Spleen (tissue), 7 donors: Measurements from ENCODE around the gene PALLD.

Experiments
- CTCF ChIP-seq, 11 experiments: fragments of 200-600 bp in 7 of 11; fragments of 450-650 bp in 4 of 11; sonication (generic) in 4 of 11; IDR thresholded peaks in 8 of 11; conservative IDR thresholded peaks in 3 of 11; 1 replicate in 7 of 11; 2 replicates in 4 of 11; pipeline versions ENCODE4 v1.4.0 to v1.8.0; 2016 to 2021; ENCODE audit warnings: antibody characterized with exemption in 11 of 11, inconsistent platforms in 4 of 11, mild to moderate bottlenecking in 1 of 11
- POLR2A ChIP-seq, 3 donors: fragments of 450-650 bp; IDR thresholded peaks; one replicate each; pipeline ENCODE4 v1.5.1; 2017; ENCODE audit warnings: antibody characterized with exemption in 3 of 3, mild to moderate bottlenecking in 1 of 3
- donor health status: DM: no; HTN: no; CAD: no; lungs with moderate emphysema.
- donor health status: DM: no; HTN: no; CAD: no.
- donor health status: DM: no; HTN: no; CAD: no.

GRCh38 chr4:168693750-168694490 is 197.1 kb downstream of the PALLD start:
- TF ChIP-seq CTCF (IDR thresholded peaks at IDR 0.05 in 8 of 11, conservative IDR thresholded peaks at IDR 0.05 in 3 of 11) (no peak), POLR2A (IDR thresholded peaks at IDR 0.05) (no peak)
